Fibroblast of mammary gland (primary cell): ENCODE results near the gene JPH3.

Experiments
- DNase-seq: peaks from one replicate; pipeline ENCODE4 v3.0.0-alpha.2; 2010; ENCODE audit warnings: low read depth
- H3K4me3 ChIP-seq: 2 replicates; pipeline ENCODE4 v1.5.1; 2011; ENCODE audit warnings: low read depth, mild to moderate bottlenecking, low read length, moderate library complexity; ENCODE audit not compliant: control insufficient read depth
- TF ChIP-seq, protein P1 (sequence below): conservative IDR thresholded peaks from 2 replicates; pipeline ENCODE4 v1.5.1; 2011; ENCODE audit warnings: low read depth, low read length, inconsistent platforms; ENCODE audit not compliant: control insufficient read depth, insufficient read depth

The JPH3 gene

DNA sequence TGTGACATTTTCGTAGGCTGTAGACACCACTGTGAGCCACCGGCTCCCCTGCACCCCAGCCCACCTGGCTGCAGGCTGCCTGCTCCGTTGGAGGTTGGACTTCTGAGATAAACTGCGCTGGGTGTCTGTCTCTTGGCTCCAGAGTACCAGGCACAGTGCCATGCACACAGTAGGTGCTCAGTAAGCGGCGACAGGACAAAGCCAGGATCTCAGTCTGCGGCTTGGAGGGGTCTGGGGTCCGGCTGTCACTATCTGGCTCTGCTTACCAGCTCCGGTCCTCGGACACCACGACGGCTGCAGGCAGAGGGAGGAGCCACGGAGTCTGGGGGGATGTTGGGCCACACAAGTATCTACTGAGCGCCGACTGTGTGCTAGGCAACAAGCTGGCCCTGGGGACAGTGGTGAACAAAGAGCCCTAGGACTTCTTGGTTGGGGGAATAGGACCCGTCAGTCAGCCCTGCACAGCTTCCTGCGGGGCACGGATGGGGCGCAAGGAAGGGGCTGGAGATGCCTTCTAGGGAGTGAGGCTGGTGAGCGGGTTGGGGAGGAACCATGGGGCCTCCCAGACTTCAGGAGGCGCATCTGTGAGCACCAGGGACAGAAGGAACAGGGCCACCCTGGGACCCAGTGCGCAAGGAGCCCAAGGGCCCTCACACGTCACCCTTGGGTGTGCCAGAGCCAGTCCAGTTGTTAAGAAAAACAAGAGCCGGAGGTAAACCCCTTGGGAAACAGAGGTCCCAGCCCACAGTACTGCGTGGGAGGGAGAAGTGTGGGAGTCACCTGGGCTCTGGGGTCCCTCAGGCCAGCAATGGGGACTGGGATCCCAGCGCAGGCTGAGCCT is 17.3 kb downstream of the JPH3 start:
- TF ChIP-seq, protein P1, sequence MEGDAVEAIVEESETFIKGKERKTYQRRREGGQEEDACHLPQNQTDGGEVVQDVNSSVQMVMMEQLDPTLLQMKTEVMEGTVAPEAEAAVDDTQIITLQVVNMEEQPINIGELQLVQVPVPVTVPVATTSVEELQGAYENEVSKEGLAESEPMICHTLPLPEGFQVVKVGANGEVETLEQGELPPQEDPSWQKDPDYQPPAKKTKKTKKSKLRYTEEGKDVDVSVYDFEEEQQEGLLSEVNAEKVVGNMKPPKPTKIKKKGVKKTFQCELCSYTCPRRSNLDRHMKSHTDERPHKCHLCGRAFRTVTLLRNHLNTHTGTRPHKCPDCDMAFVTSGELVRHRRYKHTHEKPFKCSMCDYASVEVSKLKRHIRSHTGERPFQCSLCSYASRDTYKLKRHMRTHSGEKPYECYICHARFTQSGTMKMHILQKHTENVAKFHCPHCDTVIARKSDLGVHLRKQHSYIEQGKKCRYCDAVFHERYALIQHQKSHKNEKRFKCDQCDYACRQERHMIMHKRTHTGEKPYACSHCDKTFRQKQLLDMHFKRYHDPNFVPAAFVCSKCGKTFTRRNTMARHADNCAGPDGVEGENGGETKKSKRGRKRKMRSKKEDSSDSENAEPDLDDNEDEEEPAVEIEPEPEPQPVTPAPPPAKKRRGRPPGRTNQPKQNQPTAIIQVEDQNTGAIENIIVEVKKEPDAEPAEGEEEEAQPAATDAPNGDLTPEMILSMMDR, result no peak
- DNase-seq, result no peak
- no peak overlapping the region for H3K4me3 ChIP-seq

DNA sequence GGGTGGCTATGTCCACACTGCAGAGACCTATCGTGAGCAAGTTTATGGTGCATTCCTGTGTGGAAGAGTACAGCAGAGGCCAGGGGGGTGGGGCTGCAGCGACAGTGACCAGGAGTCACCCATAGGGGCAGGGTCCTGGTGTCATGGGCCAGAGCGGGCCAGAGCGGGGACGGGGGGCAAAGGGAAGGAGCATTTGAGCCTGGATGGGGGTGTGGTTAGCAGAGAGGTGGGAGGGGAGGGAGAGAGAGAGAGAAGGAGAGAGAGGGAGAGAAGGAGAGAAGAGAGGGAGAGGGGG is 17.8 kb downstream of the JPH3 start:
- no peak for DNase-seq

DNA sequence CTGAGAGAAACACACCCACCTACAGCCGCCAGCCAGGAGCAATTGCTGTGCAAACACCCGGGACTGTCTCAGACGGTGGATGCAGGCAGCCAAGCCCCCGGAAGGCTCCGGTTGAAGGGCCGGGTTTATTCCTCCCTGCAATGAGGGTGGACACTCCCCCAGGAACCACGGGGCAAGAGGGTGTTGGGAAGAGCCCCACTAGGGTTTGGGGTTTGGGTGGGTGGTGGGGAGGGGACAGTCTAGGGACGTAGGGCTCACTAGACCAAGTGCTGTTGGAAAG is 19.2 kb downstream of the JPH3 start:
- no peak overlapping the region for H3K4me3 ChIP-seq
- DNase-seq, result no peak
- TF ChIP-seq, protein P1, result no peak

More for the DNA sequence above, 17.8 kb downstream of the JPH3 start:
- H3K4me3 ChIP-seq, result no peak overlapping the region
- TF ChIP-seq, protein P1, result no peak

DNA sequence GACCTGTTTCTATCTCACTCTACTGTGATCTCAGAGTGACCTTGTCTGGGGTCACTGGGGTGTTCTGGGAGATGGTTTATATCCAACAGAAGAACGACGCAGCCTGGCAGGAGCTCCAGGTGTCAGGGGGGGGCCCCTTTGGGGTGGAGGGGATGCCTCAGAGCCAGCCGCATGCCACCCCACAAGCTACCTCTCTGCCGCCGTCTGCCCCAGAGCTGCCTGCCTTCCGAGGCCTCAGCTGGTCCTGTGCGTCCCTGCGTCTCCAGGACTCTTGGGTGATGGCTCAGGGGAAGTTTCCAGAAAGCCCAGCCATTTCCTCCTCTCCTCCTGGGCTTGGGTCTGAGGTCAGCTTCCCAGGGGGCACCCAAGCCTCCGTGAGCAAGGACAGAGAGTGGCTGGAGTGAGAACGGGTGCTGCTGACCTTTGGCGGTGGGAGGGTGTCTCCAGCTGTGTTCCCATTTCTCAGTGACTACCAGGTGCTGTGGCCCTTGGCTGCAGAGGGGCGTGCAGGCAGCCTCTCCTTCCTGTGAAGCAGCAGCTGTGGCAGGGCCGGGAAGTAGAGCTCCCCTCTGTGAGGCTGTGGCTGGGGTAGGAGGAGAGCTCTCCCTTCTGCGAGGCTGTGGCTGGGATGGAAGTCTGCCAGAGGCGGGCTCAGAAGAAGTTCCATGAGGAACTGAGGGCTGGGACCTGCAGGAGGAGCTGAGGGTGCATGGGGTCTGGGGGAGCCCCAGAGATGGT is 19.8 kb downstream of the JPH3 start:
- no peak for DNase-seq
- TF ChIP-seq, protein P1, result no peak
- H3K4me3 ChIP-seq, result no peak overlapping the region

DNA sequence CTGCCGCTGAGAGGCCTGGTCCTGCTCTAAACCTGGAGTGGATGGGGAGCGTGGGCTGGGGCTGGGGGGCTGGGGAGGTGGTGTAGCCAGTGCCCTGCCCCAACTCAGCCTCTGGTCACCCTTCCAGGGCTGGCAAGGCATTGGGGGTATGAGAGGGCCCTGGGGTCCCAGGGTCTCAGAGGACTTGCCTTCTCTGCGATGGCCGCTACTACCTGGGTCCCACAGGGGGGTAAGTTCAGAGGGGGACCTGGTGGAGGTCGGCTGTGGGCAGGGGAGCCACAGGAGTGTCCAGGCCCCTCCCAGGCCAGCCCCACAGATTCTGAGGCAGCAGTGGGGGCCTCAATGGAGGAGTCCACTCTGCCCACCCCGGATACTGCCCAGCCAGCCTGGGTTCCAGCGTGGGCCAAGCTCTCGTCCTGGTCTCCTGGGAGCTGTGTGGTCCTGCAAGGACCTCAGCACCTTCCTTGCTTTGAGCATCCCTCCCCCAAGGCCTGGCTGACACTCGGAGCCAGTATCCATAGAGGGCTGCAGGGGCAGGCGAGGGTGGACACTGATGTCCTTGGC is 20.5 kb downstream of the JPH3 start:
- no peak for DNase-seq
- no peak overlapping the region for H3K4me3 ChIP-seq

DNA sequence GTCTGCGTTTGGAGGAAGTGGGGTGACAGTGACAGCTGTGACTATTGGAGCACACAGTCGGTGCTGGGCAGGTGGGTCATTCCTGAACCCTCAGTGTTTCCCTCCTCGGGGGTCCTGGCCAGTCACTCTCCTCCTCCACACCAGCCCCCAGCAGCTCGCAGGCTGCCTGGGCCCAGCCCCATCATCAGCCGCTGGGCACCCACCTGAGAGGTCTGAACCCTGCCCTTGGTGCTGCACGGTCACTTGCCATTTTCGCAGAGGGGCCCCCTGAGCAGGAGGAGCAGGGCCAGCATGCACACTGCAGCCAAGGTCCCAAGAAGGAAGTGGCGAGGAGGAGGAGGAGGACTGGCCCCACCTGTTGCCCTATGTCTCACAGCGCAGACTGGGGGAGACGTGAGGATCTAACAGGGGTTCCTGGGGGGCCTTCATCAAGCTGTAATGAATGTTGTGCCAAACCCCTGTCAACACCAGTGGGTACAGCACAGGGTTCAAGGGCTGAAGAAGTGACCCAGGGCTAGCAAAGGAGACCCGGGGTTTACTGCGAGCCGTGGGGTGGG is 23.0 kb downstream of the JPH3 start:
- no peak for DNase-seq
- H3K4me3 ChIP-seq, result no peak overlapping the region
- TF ChIP-seq, protein P1, result no peak

More for the DNA sequence above, 20.5 kb downstream of the JPH3 start:
- TF ChIP-seq, protein P1, result no peak
